ENCODE data around the gene SLC46A1.

DNA sequence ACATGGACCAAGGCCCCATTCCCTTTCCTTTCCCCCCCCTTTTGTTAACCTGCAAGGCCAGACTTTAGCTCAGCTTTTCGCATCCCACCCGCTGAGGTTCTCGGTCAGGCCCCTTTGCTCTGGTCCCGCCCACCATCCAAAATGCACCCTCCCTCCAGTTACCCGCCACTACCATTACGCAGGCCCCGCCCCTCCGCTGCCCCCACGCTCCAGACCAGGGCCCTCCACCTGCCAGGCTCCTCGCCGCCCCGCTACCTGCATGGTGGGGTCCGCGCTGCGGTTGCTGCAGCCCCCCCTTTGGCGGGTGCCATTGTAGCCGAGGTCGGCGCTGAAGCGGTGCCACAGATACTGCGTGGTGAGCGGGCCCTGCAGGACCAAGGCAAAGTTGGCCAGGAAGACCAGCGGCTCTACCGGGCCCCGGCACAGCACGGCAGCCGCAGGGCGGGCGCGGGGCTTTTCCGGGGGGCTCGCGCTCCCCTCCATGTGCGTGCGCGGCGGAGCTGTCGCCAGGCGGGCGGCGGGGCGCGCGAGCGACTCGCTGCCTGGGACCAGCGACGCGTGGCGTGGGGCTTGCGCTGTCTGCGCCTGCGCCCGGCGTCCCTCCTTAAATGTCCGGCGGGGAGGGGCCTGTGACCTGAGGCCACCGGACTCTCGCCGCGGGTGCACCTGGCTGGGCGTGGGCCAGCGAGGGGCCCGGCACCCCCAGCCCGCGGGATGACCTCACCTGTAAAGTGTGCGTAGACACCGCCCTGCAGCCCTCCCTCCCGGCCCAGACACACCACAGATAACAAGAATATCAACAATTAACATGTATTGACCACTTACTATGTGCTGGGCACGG lies at the start of gene SLC46A1:
- TF ChIP-seq, protein P1, sequence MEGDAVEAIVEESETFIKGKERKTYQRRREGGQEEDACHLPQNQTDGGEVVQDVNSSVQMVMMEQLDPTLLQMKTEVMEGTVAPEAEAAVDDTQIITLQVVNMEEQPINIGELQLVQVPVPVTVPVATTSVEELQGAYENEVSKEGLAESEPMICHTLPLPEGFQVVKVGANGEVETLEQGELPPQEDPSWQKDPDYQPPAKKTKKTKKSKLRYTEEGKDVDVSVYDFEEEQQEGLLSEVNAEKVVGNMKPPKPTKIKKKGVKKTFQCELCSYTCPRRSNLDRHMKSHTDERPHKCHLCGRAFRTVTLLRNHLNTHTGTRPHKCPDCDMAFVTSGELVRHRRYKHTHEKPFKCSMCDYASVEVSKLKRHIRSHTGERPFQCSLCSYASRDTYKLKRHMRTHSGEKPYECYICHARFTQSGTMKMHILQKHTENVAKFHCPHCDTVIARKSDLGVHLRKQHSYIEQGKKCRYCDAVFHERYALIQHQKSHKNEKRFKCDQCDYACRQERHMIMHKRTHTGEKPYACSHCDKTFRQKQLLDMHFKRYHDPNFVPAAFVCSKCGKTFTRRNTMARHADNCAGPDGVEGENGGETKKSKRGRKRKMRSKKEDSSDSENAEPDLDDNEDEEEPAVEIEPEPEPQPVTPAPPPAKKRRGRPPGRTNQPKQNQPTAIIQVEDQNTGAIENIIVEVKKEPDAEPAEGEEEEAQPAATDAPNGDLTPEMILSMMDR (IDR thresholded peaks at IDR 0.05; ENCODE audit: insufficient read depth, low read length, poor library complexity, severe bottlenecking): no peak
- TF ChIP-seq EZH2phosphoT487 (conservative IDR thresholded peaks at IDR 0.05; ENCODE audit: low read length): no peak
